HG02763 (cell line): ENCODE data around the gene PSKH1.
"Not testable (repeated sequence)": the region's sequence is repeated elsewhere in the genome, so short reads cannot be mapped to it uniquely, and the experiment has no call there.

Source experiments
- ATAC-seq: cut with Tn5 transposase; IDR thresholded peaks from one replicate; pipeline ENCODE4 v1.9.1; 2021; ENCODE audit warnings: mild to moderate bottlenecking, moderate library complexity; ENCODE audit not compliant: unreplicated experiment

PSKH1 gene

DNA sequence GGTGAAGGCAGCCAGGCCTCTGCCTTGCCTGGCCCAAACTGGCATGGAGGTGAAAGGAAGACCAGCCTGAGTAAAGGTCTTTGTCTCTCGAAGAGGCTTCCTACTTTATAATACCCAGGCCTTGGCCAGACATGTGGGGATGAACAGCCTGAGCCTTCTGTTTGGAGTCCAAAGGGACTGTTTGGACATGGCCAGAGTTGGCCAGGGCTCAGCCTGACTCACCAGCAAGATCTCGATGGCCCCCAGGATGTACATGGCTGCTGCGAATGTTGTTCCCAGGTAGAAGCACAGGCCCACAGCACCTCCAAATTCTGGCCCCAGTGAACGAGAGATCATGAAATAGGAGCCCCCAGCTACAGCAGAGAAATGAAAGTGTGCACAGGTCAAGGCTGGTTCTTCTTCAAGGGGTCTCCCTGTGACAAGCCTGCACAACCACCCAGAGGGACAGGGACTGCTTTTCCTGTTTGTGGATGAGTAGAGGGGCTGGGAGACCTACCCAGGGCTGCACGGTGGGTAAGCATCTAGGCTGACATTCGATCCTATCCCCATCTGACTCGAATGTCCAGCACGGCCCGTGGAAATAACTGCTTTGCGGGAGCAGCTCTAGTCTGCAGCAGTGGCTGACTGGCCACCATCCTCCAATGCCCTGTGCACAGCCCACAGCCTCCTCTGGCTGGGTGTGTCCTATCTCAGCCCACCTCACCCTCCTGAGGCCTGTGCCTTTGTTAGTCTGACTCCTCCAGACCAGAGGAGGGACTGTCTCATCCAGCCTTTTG, 61.6 kb downstream of the PSKH1 start:
- ATAC-seq = no peak

DNA sequence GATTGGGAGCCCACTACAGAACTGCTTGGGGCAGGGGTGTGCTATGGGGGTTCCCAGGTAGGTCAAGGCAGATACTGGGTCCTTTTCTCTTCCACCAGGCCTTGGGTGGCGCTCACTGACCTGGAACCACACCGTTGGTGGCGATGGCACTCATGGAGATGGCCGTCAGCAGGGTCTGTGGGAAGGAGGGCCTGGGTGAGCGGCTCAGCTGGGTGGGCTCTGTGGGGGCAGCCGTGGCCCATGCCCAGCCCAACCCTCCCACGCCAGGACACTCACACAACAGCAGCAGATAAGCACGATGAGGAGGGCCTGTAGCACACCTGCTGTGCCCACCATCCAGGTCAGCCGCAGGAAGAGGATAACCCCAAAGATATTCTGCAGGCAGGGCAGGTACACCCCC, 64.6 kb downstream of the PSKH1 start:
- no peak for ATAC-seq

DNA sequence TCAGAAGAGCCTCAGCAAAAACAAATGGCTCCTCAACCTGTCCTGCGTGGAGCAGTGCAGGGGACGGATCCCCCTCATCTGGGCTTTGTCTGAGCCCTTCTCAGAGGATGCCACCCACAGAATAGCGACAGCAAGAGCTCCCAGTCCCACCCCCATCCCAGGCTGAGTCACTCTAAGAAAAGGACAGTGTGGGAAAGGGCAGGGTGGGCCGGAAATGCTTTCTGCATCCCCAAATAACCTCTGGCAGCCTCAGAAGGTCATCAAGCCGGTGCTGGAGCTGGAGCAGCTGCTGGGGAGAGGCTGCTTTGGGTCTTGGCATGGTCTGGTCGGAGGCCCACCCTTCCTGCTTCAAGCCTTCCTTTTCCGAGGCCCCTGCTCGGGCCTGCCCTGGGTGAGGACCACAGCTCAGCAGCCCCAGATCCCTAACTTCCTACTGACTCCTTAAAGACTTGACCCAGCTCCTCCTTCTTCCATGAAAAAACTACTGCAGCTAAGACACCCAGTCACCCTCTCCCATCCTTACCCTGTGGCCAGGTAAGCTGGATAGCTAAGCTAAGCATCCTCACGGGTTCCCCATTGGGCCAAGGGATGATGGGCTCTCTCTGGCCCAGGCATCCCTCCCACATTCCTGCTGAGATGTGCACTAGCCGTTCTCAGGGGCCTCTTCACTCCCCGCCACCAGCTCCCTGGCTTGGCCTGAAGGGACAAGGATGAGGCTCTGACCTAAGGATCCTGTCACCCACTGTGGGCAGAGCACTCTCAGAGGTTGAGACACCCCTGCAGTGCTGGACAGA, 66.7 kb downstream of the PSKH1 start:
- no peak for ATAC-seq

DNA sequence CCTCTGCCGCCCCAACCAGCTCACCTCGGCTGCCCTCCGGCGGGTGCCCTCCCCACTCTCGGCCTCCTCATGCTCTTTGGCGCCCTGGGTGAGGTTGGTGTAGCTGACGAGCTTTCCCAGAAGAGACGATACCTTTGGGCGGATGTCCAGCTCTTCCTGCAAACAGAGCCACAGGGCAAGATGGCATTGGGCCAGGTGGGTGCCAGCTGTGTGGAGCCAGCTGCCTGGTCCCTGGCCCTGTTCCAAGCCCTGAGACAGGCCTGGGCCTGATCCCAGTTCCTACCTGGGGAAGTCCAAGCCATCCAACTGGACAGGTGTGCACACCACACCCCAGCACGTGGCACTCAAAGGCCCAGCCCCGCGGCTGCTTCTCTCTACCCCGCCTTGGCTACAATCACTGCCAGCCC, 68.5 kb downstream of the PSKH1 start:
- ATAC-seq = no peak

DNA sequence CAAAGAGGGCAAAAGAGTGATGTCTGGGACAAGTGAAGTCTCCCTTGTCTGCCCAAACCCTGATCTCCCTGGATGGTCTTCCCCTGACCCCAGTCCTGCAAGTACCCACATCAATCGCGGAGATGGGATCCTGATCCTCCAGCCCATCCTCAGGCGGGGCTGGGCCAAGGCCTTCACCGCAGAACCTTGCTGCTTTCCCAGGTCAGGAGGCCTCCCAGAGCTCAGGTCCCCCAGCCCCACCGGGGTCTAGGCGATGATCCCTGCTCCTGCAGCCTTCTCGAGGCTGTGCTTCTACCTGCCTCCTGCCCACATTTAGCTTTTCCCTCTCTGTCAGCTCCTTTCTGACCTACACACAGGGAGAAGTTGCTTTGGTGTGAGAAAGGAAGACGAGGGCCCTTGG, 69.1 kb downstream of the PSKH1 start:
- no peak for ATAC-seq

DNA sequence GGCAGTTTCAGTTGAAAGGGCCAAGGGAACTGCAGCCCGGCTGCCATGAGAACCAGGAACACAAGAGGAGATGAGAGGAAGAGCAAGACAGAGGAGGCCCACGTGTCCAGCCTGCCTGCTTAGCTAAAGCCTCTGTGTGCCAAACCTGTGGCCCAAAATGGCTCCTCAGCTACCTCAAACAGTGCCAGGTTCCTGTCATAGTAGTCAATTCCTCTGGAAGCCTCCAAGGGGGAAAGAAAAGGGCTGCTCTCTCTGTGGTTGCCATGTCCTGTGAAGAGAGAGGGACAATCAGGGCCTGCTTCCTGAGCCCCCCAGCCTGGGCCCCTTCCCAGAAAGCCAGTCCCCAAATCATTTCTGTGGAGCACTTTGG, 70.2 kb downstream of the PSKH1 start:
- ATAC-seq = no peak

DNA sequence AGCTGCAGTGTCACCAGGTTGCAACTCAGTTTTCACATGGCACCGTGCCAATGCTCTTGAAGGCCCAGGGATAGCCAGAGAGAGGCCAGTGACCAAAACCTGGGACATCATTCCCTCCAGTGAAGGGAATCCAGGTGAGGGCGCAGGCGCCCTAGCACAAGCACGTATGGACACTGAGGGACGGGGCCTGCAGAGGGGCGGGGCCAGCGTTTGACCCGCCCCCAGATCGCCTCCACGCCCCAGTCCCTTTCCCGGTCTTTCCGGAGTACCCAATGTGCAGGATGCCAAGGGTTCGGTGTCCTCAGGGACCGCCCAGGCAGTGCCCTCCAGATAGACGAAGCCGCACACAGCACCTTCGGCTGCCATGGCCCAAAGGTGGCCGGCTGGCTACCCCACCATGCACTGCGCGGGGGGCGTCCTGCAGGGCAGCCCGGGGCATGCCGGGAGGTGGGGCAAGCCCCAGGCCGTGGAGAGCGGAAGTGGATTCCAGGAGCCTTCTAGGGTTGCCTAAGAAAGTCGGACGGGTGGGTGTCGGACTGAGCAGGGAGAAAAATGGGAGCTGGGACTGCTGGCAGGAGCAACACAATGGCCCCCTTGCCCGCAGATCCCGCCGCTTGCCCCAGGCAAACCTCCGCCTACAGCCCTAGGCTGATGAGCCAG, 70.7 kb downstream of the PSKH1 start:
- no peak for ATAC-seq

DNA sequence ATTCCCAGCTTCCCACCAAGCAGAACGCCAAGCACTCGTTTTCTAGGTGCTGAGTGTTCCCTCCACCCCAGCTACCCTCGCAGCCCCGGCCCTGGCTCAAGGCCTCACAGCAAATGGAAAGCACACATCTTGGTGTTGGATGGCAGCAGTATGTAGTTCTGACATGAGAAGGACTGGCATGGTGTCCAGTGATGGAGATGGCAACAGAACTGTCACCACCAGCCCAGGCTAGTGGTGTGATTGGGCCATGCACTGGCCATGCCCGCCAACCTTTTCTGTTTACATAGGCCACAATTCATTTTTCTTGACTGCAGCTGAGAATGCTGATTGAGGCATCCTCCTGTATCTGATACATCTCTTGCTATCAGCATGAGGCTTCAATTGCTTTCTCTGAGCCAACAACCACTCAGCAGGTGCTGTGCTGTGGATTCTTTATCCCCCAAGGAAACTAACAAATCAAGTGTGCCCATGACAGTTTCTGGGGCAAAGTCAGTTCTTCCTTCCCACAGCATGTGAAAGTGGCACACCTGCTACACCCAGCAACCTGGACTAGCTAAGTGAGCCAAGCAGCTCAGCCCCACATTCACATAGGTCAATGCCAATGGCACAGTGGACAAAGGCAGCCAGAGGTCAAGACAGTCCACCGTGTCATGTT, 71.5 kb downstream of the PSKH1 start:
- no peak for ATAC-seq

DNA sequence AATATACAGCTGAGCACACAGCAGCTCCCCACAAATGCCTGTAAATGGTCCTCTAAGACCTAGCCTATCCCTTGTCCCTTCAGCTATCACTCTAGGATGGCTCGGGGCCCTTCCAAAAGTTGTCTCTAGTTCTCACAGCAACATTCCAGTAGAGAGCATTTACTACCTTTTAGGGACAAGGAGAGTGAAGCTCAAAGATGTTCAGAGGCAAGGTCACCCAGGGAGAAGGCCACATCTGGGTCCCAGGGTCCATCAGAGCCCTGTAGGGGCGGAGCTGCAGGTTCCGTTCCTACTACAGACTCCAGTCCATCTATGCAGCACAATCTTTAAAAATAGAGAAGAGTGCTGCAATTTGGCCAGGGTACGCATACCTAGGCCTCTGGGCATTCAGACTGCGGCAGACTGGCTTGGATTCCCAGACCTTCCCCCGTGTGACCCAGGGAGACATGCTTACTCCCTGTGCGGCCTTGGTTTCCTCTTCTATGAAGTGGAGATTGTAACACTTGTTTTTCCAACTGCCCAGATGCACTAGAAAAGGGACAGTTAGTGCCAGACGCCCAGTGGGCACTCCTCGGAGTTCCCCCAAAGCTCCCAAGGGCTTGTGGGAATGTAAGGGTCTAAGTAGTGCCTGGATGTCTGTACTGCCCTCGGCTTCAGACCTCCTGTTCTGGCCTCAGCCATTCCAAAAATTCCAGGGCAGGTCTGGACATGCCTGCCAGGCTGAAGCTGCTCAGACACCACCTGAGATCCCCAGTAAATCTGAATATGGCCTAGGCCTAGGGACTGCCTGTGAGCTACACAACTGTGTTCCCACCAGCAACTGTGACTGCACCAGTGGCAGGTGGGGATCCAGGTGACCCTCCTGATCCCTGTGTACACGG, 72.9 kb downstream of the PSKH1 start:
- ATAC-seq = no peak

DNA sequence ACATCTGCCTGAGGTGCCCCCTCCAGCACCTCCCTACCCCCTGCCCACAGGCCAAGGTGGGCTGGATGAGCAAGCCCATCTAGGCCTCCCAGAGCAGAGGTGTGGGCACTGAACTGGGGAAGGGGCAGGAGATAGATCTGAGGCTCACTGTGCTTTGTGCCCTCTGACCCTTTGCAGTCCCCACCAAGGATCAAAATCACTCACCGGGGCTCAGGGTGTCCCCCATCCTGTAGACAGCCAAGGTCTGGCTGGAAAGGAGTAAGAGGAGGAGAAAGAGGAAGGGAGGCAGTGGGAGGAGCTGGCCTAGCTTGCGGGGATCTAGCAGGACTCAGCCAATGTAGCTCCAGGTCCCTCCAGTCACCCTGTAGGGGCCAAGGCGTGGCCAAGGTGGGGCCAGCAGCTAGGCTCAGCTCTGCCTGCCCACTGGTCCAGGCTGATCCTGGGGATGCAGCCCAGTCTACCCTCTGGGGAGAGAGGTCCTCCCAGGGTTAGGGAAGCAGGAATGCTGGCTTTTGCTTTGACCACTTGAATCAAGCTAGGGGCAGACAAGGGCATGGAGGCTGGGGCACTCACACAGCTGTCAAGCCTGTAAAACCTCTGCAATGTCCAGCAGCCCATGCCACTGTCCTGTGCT, 73.6 kb downstream of the PSKH1 start:
- ATAC-seq = no peak

DNA sequence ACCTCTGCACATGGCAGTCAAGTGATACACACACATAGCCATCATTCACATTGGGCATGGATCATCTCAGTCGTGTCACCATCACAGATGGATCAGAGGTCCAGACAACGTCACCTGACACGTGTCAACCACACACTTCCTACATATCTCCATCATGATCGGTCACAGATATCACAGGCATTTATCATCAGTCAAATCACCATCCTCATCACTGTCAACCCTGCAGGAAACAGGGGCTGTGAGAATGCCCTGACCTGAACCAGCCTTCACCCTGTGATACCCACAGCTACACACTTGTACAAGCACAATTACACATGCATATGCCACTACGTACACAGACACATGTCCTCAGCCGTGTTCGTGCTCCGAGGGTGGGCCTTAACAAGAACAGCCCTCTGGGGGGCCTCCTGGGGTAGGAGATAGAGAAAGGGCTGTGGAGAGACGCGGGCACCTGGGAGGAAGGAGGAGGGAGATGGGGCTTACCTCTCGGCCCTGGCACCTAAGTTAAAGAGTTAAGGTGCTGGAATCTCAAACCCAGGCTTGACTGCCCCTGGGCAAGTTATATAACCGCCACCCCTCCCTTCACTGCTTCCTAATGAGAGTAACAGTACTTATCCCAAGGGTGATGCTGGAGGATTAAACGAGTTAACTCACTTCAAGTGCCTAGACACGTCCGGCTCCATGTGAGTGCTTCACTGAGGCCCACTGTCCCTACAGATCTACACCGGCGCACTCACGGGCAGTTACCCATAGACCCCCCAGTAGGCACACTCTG, 74.3 kb downstream of the PSKH1 start:
- ATAC-seq = no peak

DNA sequence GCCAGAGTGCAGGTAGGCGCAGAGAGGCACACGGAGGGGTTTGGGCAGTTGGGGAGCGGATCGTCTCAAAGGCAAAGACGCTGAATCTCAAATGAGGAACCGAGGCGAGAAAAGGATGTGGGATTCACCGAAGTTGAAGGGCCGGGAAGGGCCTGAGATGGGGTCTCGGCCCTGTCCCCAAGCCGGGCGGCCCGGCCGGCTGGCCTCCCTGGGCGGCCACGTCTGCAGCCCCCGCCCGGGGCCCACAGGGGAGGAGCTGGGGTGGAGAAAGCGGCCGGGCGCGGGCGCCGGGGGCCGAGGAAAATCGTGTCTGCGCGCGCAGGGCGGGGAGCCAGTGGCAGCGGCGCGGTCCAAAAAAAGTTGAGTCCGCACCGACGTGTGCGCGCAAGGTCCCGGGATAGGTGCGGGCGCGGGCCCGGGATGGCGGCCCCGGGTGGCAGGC, 74.9 kb downstream of the PSKH1 start:
- ATAC-seq = peak; percentile 19

DNA sequence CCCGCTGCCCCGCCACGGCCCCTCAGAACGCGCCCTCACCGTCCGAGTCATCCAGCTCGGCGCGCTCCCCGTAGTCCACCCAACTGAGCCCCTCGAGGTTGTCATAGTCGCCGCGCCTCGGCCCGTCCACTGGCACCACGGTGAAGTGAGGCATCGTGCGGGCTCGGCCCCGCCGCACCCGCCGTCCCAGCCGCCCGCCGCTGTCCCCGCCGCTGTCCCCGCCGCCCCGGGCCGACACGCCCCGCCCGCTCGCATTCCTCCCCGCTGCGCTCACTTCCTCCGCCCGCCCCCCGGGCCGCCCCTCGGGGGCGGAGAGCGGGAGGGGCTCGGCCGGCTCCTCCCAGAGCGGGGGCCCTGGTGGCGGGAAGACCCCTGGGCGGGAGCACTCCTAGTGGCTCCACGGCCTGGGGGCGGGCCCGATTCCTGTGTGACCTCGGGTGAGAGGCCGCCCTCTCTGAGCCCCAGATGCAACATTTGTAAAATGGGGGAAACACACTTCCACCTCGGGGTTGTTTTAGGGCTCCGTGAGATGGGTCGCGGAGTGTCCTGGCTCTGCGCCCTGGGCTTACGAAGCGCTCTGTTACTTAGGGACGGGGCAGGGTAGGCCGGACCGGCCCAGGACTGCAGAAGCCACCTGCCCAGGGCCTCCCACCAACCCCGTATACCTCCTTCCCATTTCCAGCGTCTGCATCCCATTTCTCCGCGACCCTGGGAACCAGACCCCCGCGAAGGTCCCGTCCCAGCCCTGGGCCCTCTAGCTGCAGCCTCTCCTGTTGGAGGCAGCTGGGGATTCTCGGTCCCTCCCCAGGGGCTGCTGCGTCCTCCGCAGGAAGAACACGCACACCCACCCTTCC, 75.6 kb downstream of the PSKH1 start, which contains the start of gene SLC12A4:
SLC12A4 (minus strand) TSS at position 238 of the 854 bp plus-strand sequence; CDS start at position 154, 84 bp downstream.
- peak; percentile 83 for ATAC-seq

DNA sequence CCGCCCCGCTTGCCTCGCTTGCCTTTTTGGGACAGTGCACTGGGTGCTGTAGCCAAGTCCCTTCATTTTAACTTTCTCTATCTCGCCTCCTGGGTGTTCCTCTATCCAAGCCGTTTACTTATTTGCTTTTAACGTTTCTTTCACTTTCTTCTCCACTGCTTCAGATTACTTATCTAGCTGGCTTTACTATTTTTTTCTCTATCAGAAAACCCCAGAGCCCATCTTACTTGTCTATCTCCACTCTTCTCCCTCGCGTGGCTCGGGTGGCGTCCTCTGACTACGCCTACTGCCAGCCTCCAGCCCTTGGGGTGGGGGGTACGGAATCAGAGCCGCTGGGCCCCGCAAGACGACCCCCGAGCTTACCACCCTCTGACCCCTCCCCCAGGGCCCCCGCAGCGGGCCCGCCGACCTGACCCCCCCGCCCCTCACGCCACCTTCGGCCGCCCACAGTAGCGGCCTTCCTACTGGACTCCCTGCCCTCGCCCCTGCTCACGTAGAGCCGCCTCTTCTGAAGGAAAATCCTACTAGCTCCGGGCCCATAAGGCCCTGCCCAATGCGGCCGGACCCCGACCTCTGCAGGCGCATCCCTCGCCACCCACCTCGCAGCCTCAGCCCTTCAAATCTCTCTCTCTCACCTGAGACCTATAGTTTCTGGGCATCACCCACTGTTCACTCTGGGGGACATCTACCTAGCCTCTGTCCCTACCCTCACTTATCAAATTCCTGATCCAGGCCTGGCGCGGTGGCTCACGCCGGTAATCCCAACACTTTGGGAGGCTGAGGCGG, 76.4 kb downstream of the PSKH1 start:
- no peak for ATAC-seq

DNA sequence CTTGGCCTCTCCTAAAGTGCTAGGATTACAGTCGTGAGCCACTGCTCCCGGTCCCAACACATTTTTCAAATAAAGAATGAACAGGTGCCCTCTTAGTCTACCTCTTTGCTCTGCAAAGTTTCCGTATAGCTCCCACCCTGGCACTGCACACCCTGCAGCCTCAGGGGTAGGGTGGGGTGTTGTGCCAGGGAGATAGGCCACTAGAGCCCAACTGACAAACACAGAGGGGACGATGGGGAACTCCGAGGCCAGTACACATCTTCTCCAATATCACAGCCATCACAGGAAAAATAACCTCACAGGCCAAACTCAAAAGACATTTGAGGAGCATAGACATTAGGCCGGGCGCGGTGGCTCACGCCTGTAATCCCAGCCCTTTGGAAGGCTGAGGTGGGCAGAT, 78.1 kb downstream of the PSKH1 start:
- no peak for ATAC-seq

DNA sequence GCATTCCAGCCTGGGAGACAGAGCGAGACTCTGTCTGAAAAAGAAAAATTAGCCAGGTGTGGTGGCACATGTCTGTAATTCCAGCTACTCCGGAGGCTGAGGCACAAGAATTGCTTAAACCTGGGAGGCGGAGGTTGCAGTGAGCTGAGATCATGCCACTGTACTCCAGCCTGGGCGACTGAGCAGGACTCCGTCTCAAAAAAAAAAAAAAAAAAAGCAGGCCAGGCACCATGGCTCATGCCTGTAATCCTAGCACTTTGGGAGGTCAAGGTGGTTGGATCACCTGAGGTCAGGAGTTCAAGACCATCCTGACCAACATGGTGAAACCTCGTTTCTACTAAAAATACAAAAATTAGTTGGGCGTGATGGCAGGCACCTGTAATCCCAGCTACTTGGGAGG, 79.2 kb downstream of the PSKH1 start:
- ATAC-seq = not testable (repeated sequence)
